GM23338 (cell line): ENCODE data around the gene LRRC51. TPM values are rescaled to one million over a fixed set of nuclear protein-coding genes. Genes with fewer than 3 reads are reported as not detected.

Experiments used
- ATAC-seq: fragments of 200-7000 bp; cut with Tn5 transposase; 3 replicates; pipeline ENCODE4 v1.9.1; 2020
- DNase-seq: peaks from one replicate; pipeline ENCODE4 v3.0.0-alpha.2; 2015; ENCODE audit warnings: low spot score
- H2AFZ ChIP-seq: fragments of 200-600 bp; sonication (generic); 2 replicates; pipeline ENCODE4 v1.8.0; 2016; ENCODE audit warnings: antibody characterized with exemption, mild to moderate bottlenecking, moderate library complexity
- H3F3A ChIP-seq: fragments of 200-600 bp; sonication (generic); replicated peaks from 2 replicates; pipeline ENCODE4 v1.8.0; 2017; ENCODE audit warnings: antibody characterized with exemption, mixed run types, low read depth
- H3K27ac ChIP-seq: fragments of 200-600 bp; sonication (generic); 2 replicates; pipeline ENCODE4 v1.6.1; 2016; ENCODE audit warnings: low read depth
- H3K27me3 ChIP-seq: fragments of 200-600 bp; sonication (generic); 2 replicates; pipeline ENCODE4 v1.8.0; 2016; ENCODE audit warnings: mild to moderate bottlenecking, mixed run types, moderate library complexity; ENCODE audit not compliant: insufficient read depth
- H3K36me3 ChIP-seq: fragments of 200-600 bp; sonication (generic); 2 replicates; pipeline ENCODE4 v1.8.0; 2016; ENCODE audit warnings: mild to moderate bottlenecking; ENCODE audit not compliant: insufficient read depth
- H3K4me1 ChIP-seq: fragments of 200-600 bp; sonication (generic); 2 replicates; pipeline ENCODE4 v1.8.0; 2016; ENCODE audit warnings: mild to moderate bottlenecking, moderate library complexity; ENCODE audit not compliant: insufficient read depth
- H3K4me2 ChIP-seq: fragments of 200-600 bp; sonication (generic); 2 replicates; pipeline ENCODE4 v1.7.1; 2017; ENCODE audit warnings: mixed run types
- H3K4me3 ChIP-seq: fragments of 200-600 bp; sonication (generic); 2 replicates; pipeline ENCODE4 v1.6.1; 2016; ENCODE audit warnings: mixed run types
- H3K79me2 ChIP-seq: fragments of 200-600 bp; sonication (generic); replicated peaks from 2 replicates; pipeline ENCODE4 v1.8.0; 2017; ENCODE audit warnings: mild to moderate bottlenecking; ENCODE audit not compliant: insufficient read depth
- H3K9me2 ChIP-seq: fragments of 200-600 bp; sonication (generic); 2 replicates; pipeline ENCODE4 v1.8.0; 2017; ENCODE audit not compliant: insufficient read depth
- H4K20me1 ChIP-seq: fragments of 200-600 bp; sonication (generic); replicated peaks from 2 replicates; pipeline ENCODE4 v1.8.0; 2017; ENCODE audit warnings: mild to moderate bottlenecking; ENCODE audit not compliant: insufficient read depth
- H3K27ac Mint-ChIP-seq: 2 replicates; pipeline ENCODE4 v1.8.0; 2020; ENCODE audit warnings: inconsistent platforms, mild to moderate bottlenecking, moderate library complexity, mixed read lengths
- H3K27me3 Mint-ChIP-seq: 3 replicates; pipeline ENCODE4 v1.8.0; 2022; ENCODE audit warnings: low read depth, mild to moderate bottlenecking, moderate library complexity, mixed read lengths, inconsistent platforms; ENCODE audit not compliant: insufficient read depth, poor library complexity
- H3K36me3 Mint-ChIP-seq: 3 replicates; pipeline ENCODE4 v1.8.0; 2021; ENCODE audit warnings: low read depth, mild to moderate bottlenecking, inconsistent platforms, moderate library complexity, mixed read lengths
- H3K4me1 Mint-ChIP-seq: 3 replicates; pipeline ENCODE4 v1.8.0; 2020; ENCODE audit warnings: mild to moderate bottlenecking, inconsistent platforms, mixed read lengths
- H3K4me3 Mint-ChIP-seq: 3 replicates; pipeline ENCODE4 v1.8.0; 2021; ENCODE audit warnings: moderate library complexity, mild to moderate bottlenecking, inconsistent platforms, mixed read lengths
- H3K9me3 Mint-ChIP-seq: 3 replicates; pipeline ENCODE4 v1.8.0; 2020; ENCODE audit warnings: moderate library complexity, mild to moderate bottlenecking, inconsistent platforms, mixed read lengths
- CREB1 ChIP-seq: fragments of 250-450 bp; sonication (Bioruptor Pico); IDR thresholded peaks from 2 replicates; pipeline ENCODE4 v1.5.0; 2020; ENCODE audit warnings: low read depth, mild to moderate bottlenecking, moderate library complexity
- CTCF ChIP-seq, 2 experiments: fragments of 200-600 bp in 1 of 2; sonication (generic) in 1 of 2; conservative IDR thresholded peaks; 2 replicates each; pipeline versions ENCODE4 v1.5.1 to v1.6.1; 2016 to 2017; ENCODE audit warnings: antibody characterized with exemption in 2 of 2, low read depth in 2 of 2, mild to moderate bottlenecking in 2 of 2, moderate library complexity in 1 of 2
- ETS1 ChIP-seq: IDR thresholded peaks from 2 replicates; pipeline ENCODE4 v1.6.1; 2016; ENCODE audit warnings: antibody characterized with exemption
- EZH2 ChIP-seq: fragments of 200-600 bp; sonication (generic); IDR thresholded peaks from one replicate; pipeline ENCODE4 v1.8.0; 2017; ENCODE audit warnings: antibody characterized with exemption, mild to moderate bottlenecking, low read depth; ENCODE audit not compliant: unreplicated experiment
- EZH2phosphoT487 ChIP-seq: fragments of 200-600 bp; sonication (generic); IDR thresholded peaks from one replicate; pipeline ENCODE4 v1.8.1; 2018; ENCODE audit warnings: antibody characterized with exemption; ENCODE audit not compliant: unreplicated experiment
- JUNB ChIP-seq: IDR thresholded peaks from one replicate; pipeline ENCODE4 v1.6.1; 2016; ENCODE audit warnings: antibody characterized with exemption; ENCODE audit not compliant: unreplicated experiment
- NANOG ChIP-seq: IDR thresholded peaks from 2 replicates; pipeline ENCODE4 v1.6.1; 2016; ENCODE audit warnings: antibody characterized with exemption, borderline replicate concordance
- POLR2AphosphoS5 ChIP-seq: IDR thresholded peaks from 2 replicates; pipeline ENCODE4 v1.6.1; 2016; ENCODE audit warnings: antibody characterized with exemption, low read depth
- STAT1 ChIP-seq: IDR thresholded peaks from one replicate; pipeline ENCODE4 v1.6.1; 2016; ENCODE audit warnings: antibody characterized with exemption; ENCODE audit not compliant: unreplicated experiment
- ZNF114 ChIP-seq: fragments of 250-450 bp; sonication (Bioruptor Pico); IDR thresholded peaks from 2 replicates; pipeline ENCODE4 v1.5.0; 2020; ENCODE audit warnings: mild to moderate bottlenecking, moderate library complexity
- ZNF331 ChIP-seq: fragments of 250-450 bp; sonication (Bioruptor Pico); IDR thresholded peaks from 2 replicates; pipeline ENCODE4 v1.5.0; 2020; ENCODE audit warnings: low read depth, mild to moderate bottlenecking, moderate library complexity
- polyA plus RNA-seq: library from polyadenylated mRNA; unstranded; fragments of >200 nt; fragmentation: Nextera tagmentation; extraction: Ambion mirVana; gene quantifications from 2 replicates; pipeline ENCODE4 v1.2.1, GENCODE V29; 2016
- total RNA-seq: library from RNA; depleted of rRNA; stranded (reverse); fragments of >200 nt; shearing (Covaris generic); gene quantifications from 2 replicates; pipeline ENCODE4 v1.2.3, GENCODE V29; 2014
- TF ChIP-seq, protein P1 (sequence below): IDR thresholded peaks from one replicate; pipeline ENCODE4 v1.6.1; 2018; ENCODE audit warnings: antibody characterized with exemption; ENCODE audit not compliant: unreplicated experiment
- TF ChIP-seq, protein P2 (sequence below): fragments of 250-450 bp; sonication (Bioruptor Pico); IDR thresholded peaks from 2 replicates; pipeline ENCODE4 v1.5.0; 2020; ENCODE audit warnings: mild to moderate bottlenecking, moderate library complexity

Gene LRRC51
- total and polyA plus RNA-seq, 2 experiments from 2014 or later: 3.6 to 4.2 TPM

DNA sequence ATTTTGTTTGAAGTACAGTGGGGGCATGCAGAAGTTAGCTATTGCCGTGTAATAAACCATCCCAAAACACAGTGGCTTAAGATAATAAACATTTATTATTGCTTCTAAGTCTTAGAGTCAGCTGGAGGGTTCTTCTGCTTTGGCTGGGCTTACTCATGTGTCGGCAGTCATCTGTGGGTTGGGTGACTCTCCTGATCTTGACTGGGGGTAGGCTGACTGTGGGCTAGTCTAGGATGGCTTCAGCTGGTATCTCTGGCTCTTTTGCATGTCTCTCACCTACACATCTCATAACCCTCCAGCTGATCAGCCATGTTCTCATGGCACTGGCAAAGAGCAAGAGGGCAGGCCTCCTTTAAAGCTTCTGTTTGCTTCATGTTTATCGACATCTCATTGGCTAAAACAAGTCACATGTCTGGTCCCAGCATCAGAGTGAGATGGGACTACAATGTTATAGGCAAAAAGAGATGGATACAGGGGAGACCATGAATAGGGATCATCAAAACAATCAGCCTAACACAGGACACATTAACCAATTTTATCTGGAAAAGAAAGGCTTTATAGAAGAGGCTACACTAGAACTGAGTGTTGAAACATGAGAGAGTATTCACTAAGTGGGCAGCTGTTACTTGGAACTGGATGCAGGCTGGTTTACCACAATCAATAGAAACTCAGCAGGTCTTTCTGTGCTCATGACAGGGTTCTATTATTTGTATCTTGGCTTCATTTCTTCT, 5.1 kb downstream of the LRRC51 start:
- Mint-ChIP-seq H3K36me3 (no peaks in the 10 kb centered on the region), H3K4me3 (no peak overlapping the region), H3K9me3 (no peaks in the 10 kb centered on the region; the same call in 2 of the 3 replicates), H3K27me3 (peaks cover 3% of the 10 kb centered on the region), H3K27ac (peak overlapping the region; percentile 61; the same call in 1 of the 2 replicates), H3K4me1 (peaks cover 12% of the 10 kb centered on the region)
- no peak overlapping the region for H2AFZ ChIP-seq
- no peak overlapping the region for H3K4me3 ChIP-seq
- no peaks in the 10 kb centered on the region; the same call in 1 of the 2 replicates for H4K20me1 ChIP-seq
- H3K4me2 ChIP-seq: no peak overlapping the region
- no peak overlapping the region for H3K27ac ChIP-seq
- no peaks in the 10 kb centered on the region for H3F3A ChIP-seq
- no peaks in the 10 kb centered on the region for H3K27me3 ChIP-seq
- TF ChIP-seq ZNF331 (CRISPR knock-in tag) (no peak), EZH2phosphoT487 (no peak), POLR2AphosphoS5 (no peak), CTCF (conservative IDR thresholded peaks at IDR 0.05; ENCODE audit: low read depth in 2 of 2) (no peak), EZH2 (no peak), STAT1 (no peak), ETS1 (no peak), NANOG (no peak), ZNF114 (CRISPR knock-in tag) (no peak), CREB1 (CRISPR knock-in tag) (no peak), JUNB (no peak)
- TF ChIP-seq, protein P1, sequence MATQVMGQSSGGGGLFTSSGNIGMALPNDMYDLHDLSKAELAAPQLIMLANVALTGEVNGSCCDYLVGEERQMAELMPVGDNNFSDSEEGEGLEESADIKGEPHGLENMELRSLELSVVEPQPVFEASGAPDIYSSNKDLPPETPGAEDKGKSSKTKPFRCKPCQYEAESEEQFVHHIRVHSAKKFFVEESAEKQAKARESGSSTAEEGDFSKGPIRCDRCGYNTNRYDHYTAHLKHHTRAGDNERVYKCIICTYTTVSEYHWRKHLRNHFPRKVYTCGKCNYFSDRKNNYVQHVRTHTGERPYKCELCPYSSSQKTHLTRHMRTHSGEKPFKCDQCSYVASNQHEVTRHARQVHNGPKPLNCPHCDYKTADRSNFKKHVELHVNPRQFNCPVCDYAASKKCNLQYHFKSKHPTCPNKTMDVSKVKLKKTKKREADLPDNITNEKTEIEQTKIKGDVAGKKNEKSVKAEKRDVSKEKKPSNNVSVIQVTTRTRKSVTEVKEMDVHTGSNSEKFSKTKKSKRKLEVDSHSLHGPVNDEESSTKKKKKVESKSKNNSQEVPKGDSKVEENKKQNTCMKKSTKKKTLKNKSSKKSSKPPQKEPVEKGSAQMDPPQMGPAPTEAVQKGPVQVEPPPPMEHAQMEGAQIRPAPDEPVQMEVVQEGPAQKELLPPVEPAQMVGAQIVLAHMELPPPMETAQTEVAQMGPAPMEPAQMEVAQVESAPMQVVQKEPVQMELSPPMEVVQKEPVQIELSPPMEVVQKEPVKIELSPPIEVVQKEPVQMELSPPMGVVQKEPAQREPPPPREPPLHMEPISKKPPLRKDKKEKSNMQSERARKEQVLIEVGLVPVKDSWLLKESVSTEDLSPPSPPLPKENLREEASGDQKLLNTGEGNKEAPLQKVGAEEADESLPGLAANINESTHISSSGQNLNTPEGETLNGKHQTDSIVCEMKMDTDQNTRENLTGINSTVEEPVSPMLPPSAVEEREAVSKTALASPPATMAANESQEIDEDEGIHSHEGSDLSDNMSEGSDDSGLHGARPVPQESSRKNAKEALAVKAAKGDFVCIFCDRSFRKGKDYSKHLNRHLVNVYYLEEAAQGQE: no peak
- TF ChIP-seq, protein P2, sequence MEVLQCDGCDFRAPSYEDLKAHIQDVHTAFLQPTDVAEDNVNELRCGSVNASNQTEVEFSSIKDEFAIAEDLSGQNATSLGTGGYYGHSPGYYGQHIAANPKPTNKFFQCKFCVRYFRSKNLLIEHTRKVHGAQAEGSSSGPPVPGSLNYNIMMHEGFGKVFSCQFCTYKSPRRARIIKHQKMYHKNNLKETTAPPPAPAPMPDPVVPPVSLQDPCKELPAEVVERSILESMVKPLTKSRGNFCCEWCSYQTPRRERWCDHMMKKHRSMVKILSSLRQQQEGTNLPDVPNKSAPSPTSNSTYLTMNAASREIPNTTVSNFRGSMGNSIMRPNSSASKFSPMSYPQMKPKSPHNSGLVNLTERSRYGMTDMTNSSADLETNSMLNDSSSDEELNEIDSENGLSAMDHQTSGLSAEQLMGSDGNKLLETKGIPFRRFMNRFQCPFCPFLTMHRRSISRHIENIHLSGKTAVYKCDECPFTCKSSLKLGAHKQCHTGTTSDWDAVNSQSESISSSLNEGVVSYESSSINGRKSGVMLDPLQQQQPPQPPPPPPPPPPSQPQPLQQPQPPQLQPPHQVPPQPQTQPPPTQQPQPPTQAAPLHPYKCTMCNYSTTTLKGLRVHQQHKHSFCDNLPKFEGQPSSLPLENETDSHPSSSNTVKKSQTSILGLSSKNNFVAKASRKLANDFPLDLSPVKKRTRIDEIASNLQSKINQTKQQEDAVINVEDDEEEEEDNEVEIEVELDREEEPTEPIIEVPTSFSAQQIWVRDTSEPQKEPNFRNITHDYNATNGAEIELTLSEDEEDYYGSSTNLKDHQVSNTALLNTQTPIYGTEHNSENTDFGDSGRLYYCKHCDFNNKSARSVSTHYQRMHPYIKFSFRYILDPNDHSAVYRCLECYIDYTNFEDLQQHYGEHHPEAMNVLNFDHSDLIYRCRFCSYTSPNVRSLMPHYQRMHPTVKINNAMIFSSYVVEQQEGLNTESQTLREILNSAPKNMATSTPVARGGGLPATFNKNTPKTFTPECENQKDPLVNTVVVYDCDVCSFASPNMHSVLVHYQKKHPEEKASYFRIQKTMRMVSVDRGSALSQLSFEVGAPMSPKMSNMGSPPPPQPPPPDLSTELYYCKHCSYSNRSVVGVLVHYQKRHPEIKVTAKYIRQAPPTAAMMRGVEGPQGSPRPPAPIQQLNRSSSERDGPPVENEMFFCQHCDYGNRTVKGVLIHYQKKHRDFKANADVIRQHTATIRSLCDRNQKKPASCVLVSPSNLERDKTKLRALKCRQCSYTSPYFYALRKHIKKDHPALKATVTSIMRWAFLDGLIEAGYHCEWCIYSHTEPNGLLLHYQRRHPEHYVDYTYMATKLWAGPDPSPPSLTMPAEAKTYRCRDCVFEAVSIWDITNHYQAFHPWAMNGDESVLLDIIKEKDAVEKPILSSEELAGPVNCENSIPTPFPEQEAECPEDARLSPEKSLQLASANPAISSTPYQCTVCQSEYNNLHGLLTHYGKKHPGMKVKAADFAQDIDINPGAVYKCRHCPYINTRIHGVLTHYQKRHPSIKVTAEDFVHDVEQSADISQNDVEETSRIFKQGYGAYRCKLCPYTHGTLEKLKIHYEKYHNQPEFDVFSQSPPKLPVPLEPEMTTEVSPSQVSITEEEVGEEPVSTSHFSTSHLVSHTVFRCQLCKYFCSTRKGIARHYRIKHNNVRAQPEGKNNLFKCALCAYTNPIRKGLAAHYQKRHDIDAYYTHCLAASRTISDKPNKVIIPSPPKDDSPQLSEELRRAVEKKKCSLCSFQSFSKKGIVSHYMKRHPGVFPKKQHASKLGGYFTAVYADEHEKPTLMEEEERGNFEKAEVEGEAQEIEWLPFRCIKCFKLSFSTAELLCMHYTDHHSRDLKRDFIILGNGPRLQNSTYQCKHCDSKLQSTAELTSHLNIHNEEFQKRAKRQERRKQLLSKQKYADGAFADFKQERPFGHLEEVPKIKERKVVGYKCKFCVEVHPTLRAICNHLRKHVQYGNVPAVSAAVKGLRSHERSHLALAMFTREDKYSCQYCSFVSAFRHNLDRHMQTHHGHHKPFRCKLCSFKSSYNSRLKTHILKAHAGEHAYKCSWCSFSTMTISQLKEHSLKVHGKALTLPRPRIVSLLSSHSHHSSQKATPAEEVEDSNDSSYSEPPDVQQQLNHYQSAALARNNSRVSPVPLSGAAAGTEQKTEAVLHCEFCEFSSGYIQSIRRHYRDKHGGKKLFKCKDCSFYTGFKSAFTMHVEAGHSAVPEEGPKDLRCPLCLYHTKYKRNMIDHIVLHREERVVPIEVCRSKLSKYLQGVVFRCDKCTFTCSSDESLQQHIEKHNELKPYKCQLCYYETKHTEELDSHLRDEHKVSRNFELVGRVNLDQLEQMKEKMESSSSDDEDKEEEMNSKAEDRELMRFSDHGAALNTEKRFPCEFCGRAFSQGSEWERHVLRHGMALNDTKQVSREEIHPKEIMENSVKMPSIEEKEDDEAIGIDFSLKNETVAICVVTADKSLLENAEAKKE: no peak
- DNase-seq (peak; percentile 42), ATAC-seq (peak; percentile 45)
- no peaks in the 10 kb centered on the region for H3K79me2 ChIP-seq
- no peaks in the 10 kb centered on the region for H3K4me1 ChIP-seq
- no peaks in the 10 kb centered on the region for H3K36me3 ChIP-seq
- no peaks in the 10 kb centered on the region for H3K9me2 ChIP-seq
